Measurements from ENCODE around the gene TMEM127.
A peak's percentile ranks its signal among the peaks of the same experiment; 100 is the strongest.
"Not testable (repeated sequence)": the region's sequence is repeated elsewhere in the genome, so short reads cannot be mapped to it uniquely, and the experiment has no call there.

The TMEM127 gene

DNA sequence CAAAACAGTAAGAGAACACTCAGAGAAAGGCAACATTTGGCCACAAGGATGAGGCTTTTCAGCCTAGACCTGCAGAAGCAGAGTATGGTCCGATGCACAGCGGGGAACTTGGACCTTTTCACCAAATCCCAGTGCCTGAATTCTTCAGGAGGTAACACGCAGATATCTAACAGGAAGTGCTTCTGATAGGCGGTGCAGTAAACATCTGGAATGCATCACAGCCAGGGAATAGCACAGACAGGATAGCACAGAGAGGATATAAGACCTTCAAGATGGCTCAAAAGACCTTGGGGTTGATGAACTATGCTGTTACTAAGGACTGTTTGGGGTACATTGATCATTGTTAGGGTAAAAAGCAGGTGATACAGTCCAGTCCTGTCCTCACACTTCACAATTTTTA, 1.7 kb downstream of the TMEM127 start:
- DNase-seq (ENCODE audit: low read depth in 2 of 2) = no peak

DNA sequence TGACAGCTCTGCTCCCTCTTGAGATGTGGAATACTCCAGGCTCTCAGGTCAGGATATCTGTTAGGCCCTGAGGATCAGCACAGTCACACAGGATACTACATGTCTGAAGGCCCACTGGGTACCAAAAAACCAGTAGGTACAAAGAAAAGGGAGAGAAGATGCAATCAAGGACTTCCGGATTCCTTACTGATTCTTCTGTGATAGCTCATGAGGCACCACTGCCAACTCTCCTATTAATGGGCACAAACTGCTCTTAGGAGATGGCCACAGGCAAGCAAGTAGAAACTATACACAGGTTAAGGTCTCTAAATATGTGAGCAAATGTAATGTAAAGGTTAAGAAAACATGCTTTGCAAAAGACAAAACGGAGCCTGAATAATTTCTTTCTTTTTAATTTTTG, 3.5 kb downstream of the TMEM127 start:
- DNase-seq (ENCODE audit: low read depth in 2 of 2) = no peak

DNA sequence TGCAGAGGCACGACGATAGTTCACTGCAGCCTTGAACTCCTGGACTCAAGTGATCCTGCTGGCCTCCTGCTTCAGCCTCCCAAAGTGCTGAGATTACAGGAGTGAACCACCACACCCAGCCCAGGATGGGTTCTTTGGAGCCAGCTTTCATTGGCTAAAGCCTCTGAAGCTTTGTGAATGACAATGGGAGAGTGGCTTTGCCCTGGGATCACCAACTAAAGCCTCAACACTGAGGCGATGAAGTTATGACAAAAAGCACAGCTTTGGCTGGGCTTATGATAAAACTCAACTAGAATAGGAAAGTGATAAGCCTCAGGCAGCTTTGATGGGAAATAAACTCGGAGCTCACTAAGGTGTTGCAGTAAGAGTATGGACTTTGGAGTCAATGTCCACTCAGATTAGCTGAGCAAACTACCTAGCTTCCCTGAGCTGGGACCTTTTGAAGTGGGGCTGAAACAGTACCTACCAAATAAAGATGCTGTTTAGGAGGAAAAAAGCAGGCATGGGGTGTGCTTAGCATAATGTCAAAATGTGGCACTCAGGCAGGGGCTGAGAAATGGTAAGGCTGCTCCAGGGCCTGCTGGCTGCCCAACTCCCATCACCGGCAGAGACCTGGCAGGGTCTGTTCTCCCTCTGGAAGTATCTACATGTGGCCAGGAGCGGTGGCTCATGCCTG, 4.3 kb downstream of the TMEM127 start:
- no peak for DNase-seq (ENCODE audit: low read depth in 2 of 2)

DNA sequence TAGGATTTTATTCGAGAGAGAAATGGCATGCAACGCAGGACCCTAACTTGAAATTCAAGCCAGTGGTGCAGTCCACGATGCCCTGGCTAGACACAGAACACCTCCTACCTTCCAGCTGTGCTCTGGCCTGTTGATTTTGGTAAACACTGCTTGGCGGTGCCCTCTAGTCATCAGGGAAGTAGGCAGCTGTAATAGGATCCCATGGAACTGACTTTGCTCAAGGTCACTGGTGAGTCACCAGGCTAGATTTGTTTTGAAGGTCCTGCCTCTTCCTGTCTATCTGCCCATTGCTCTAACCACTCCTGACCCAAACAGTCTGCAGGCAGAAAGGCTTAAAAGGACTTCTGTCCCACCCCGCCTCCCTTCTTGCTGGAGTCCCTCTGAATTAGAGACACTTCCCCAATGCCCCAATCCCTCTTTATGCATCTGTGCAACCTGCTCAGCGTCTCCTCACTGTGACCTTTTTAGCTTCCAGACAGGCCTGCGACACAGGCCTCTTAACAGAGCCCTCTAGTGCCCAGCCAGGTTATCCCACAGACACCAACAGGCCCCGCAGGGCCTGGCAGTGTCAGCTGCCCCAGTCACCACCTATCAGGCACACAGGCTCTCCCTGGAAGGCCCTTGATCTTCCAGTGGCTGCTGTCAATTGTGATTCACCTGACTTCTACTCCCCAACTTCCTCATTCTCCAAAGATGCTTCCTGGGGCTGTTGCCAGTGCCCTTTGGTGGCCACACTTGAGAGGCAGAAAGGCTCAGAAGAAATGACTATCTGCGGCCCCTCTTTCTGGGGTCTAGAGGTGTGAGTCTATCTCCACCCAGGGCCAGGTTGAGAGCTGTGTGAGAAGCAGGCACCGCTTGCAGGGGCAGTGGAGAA, 5.2 kb downstream of the TMEM127 start:
- DNase-seq (ENCODE audit: low read depth in 2 of 2) = no peak

DNA sequence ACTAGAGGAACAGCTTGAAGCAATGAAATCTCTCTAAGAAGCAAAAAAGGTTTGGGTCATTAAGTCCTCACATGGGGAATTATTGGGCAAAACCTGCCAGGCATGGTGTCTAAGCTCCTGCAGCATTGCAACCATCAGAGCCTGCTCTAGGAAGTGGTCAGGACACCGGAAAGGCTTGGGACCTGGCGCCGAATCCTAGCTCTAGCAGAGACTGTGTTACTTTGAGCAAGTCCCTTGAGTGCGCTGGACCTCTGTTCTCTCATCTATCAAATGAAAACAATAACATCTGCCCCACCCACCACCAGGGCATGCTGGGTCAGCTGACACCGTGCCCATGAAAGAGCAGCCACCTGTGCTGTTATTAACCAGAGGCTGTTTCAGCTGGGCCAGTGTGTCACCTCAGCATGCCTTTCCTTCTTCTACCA, 6.3 kb downstream of the TMEM127 start:
- DNase-seq (ENCODE audit: low read depth in 2 of 2) = no peak

DNA sequence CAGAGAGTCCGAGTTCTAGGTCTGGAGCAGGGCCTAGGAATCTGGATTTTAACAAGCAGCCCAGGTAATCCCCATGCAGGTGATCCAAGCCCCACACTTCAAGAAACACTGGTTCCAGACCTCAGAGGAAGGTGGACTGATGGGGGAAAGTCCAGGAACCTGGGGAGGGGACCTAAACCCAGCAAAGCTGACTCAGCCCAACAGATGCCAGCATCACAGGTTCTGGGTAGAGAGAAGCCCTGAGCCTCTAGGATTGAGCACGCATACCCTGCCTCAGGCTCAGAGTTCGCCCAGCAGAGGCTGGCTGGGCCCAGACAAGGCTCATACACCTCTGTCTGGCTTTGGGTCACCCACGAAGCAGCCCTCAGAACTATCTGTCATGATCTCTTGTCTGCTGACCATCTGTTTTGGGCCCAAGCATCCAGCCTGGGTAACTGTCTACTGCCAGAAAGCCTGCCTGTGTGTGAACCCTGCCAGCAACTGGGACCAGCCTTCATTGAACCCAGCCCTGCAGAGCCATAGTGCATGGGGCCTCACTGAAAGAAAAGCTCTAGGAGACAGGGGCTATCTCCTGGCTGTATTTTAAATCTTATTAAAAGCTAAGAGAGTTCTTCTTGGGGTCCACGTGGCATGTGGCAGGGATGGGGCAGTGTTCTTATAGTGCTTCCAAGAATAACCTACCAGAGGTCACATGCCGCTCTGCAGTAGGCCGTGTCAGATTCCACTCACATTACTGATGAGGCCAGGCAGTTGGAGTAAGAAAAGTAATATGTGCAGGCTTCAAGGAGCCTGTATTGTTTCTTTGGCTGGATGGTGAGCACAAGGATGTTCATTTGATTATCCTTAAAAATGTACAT, 7.4 kb downstream of the TMEM127 start:
- no peak for DNase-seq (ENCODE audit: low read depth in 2 of 2)

DNA sequence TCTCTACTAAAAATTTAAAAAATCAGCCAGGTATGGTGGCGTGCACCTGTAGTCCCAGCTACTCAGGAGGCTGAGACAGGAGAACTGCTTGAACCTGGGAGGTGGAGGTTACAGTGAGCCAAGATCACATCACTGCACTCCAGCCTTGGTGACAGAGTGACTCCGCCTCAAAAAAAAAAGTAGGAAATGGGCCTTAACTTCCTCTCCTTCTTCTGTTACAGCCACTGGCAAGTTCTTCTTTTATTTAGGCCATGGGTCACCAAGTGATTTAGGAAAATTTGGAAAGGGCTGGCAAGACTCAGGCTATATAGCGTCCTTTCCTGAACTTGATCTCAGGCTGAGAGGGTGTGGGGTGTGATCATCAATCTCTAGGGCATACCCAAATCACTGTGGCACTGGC, 8.1 kb downstream of the TMEM127 start:
- not testable (repeated sequence) for DNase-seq (ENCODE audit: low read depth in 2 of 2)

DNA sequence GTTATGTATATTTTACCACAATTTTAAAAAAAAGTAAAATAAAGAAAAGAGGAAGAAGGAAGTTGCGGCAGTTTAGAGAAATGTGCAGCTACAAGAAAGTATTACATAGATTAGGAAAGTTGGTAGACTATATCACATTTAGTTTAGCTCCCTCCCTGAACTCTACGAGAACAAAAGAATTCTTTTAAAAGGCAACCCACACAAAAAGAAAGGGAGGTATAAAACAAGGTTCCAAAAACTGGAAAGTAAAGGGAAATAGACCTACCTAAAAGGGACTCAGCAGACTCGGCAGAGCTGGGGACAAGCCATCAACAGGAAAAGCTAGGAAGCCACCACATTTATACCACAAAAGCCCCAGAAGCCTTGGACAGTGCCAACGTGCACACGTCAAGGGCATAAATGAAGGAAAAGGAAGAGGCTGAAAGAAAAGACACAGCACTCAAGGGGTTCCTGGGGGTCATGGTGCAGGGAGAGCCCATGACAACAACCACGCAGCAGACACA, 9.1 kb downstream of the TMEM127 start:
- DNase-seq (ENCODE audit: low read depth in 2 of 2) = no peak

DNA sequence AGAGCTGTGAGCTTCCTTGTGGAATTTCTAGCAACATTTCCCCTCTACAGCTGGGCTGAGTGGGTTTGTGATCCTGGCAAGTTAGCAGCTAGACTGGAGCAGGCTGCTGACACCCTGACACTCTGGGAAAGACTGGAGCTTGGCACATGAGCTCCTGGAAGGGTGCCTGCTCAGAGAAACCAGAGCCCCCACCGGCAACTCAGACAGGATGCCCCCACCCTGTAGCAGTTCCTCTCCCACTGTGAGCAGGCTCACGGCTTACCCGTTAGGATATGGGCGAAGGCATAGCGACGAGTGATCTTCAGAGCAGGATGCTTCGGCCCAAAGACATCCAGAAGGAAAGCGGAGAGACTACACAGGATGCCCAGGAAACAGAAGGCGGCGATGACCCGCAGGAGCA, 11.2 kb downstream of the TMEM127 start:
- DNase-seq (ENCODE audit: low read depth in 2 of 2) = no peak

DNA sequence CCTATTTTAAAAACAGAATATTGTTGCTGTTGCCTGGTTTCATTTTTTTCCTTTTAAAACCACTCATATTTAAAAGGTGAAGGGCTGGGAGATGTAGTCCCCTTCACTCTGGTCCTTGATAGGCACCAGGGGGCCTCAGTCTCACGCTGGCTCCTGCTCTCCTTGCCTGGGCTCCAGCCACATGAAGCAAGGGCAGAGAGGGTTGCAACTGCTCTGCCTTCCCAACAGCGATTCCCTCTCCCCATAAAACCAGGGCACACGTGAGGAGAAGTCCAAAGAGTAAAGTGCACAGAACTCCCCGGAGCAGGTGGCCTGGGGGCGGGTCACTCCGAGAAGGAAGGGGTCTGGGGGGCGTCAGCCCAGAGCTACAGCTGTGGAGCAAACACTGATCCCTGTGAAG, 12.8 kb downstream of the TMEM127 start:
- no peak for DNase-seq (ENCODE audit: low read depth in 2 of 2)

DNA sequence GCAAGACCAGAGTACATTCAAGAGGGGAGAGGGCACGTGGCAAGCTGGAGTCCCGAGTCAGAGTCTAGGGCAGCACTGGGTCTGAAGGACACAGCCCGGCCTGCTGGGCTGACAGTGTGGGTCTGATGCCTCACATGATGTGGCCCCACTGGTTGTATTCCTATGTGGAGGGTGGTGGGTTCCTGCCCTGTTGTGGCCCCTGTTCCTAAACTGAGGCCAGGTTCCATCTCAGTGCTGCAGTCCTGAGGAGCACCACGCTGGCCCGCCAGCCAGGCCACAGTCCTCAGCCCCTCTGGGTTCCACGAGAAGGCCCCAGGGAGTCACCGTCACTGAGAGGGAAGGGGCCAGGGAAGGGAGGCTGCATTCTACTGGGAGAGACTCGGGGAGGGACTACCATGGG, 13.3 kb downstream of the TMEM127 start:
- DNase-seq (ENCODE audit: low read depth in 2 of 2) = no peak

DNA sequence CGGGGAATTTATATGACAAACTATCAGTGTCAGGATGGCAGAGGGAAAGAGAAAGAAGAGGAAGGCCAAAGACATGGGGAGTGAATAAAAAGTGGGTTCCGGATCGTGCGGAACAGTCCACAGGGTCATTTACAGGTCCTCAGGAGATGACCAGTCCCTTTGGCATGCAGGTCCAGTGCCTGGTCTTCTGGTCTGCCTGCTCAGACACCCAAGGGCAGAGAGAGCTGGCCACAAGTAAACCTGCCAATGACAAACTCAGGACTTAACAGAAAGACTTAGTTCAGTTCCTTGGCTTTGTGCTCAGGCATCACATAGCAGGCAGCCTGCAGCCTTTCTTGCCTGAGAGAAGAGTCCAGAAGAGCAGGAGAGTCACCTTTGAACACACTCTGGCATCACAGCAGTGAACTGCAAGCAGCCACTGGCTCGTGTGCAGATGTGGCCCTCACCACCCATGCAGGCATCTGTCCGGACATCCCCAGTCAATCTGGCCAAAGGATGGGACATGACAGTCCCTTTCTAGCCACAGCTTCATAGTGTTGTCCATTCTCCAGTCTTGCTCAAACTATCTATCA, 14.0 kb downstream of the TMEM127 start:
- no peak for DNase-seq (ENCODE audit: low read depth in 2 of 2)

DNA sequence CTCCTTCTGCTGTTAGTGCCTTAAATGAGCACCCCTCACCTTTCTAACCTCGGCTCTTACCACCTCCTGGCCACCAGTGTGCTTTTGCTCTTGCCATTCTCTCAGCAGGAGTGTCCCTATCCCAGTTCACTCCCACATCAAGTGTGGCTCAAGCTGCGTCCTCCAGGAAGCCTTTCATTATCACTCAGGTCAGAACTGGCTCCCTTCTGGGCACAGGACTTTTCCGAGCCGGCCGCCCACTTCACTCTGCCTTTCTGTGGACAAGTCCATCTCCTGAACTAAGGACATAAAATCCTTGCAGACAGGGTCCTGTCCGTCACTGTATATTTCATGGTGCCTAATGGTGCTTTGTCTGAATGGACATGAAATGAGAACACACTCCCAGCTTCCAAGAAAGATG, 15.6 kb downstream of the TMEM127 start:
- DNase-seq (ENCODE audit: low read depth in 2 of 2) = no peak

DNA sequence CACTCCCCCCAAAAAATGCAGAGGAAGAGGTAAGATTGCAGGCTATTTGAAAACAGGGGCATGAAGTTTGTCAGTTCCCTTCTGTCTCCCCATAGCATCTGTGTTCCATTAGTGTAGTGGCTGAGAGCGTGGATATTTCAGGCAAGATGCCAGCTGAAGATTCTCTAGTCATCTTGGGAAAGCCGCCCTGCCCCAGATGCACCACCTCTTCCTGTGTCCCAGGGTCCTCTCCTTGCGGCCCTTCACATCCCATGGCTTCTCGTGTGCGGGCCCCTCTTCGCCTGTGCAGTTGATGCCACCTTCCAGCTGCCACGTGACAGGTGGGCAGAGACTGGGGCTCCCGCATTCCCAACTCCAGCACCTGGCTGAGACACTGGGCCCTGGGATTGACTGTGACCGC, 16.1 kb downstream of the TMEM127 start:
- no peak for DNase-seq (ENCODE audit: low read depth in 2 of 2)

DNA sequence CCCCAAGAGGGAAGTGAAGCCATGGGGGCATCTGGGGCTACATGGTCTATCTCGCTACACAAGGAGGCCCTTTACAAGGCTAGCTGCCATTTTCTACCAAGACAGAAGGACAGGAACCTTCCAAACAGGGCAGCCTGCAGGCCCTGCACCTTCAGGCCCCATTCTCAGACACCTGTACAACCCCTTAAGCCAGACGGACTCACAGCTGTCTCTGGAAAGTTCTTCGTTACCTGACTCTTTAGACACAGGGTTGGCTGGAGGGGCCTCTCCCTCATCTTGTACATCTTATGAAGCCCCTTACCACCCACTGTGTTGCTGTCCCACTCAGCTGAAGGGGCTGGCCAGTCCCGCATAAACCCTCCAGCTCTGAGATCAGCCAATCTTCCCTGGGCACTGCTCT, 17.2 kb downstream of the TMEM127 start:
- DNase-seq (ENCODE audit: low read depth in 2 of 2) = no peak

DNA sequence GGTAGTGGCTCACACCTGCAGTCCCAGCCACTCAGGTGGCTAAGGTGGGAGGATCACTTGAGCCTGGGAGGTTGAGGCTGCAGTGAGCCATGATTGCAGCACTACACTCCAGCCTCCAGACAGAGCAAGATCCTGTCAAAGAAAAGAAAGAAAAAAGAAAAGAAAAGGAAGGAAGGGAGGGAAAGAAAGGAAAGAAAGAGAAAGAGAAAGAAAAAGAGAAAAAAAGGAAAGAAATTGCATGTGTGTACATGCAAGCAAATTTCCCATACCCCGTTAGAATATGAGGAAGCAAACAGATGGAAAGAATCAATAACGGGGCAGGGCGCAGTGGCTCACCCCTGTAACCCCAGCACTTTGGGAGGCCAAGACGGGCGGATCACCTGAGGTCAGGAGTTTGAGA, 17.9 kb downstream of the TMEM127 start:
- no peak for DNase-seq (ENCODE audit: low read depth in 2 of 2)

DNA sequence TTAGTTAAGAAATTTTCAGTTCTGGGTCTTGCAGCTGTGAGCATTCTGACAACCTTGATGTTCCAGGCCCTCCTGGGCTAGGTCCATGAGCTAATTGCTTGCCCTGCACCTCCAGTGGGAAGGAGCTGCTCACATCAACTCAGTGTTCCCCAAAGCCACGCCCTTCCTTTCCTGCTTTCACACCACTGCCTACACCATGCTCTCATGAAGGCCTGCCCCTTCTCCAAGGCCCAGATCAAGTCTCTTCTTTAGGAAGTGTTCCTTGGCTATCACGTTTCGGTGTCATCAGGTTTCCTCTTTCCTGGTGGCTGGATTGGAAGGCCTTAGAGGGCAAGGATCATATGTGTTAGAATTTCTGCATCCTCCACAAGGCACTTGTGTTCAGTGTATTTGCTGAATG, 18.8 kb downstream of the TMEM127 start:
- DNase-seq (ENCODE audit: low read depth in 2 of 2) = no peak

DNA sequence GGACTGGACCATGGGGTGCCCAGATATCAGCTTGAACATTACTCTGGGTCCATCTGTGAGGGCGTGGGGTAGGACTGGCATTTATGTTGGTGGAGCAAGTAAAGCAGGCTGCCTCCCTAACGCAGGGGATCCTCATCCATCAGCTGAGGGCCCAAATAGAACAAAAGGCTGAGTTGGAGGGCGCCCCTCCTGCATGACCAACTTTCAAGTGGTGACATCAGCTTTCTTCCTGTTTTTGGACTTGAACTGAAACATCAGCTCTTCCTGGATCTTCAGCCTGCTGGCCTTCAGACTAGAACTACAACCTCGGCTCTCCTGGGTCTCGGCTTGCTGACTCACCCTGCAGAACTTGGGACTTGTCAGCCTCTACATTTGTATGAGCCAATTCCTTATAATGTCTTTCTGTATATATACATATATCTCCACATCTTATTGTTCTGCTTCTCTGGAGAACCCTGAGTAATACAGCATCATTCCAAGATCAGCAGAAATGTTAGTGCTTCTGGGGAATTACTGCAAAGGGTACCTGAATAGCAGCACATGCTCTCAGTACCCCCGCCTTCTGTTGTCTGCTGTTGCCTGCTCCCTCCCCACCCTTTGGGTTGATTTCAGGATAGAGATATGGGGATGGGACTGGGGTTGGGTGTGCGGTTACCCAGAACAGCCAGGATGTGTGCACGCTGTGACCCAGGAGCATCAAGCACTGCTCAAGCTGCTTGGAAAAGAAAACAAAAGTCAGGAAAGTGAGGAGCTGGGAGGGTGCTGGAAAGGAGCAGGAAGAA, 20.0 kb downstream of the TMEM127 start:
- DNase-seq (ENCODE audit: low read depth in 2 of 2) = no peak

DNA sequence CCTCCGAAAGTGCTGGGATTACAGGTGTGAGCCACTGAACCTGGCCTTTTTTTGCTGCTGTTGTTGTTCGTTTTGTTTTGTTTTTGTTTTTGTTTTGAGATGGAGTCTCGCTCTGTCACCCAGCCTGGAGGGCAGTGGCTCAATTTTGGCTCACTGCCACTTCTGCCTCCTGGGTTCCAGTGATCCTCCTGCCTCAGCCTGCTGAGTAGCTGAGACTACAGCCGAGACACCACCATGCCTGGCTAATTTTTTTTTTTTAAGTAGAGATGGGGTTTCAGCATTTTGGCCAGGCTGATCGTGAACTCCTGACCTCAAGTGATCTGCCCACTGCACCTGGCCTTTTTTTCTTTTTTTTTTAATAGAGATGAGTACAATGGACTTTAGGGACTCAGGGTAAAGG, 22.0 kb downstream of the TMEM127 start:
- DNase-seq (ENCODE audit: low read depth in 2 of 2) = no peak

DNA sequence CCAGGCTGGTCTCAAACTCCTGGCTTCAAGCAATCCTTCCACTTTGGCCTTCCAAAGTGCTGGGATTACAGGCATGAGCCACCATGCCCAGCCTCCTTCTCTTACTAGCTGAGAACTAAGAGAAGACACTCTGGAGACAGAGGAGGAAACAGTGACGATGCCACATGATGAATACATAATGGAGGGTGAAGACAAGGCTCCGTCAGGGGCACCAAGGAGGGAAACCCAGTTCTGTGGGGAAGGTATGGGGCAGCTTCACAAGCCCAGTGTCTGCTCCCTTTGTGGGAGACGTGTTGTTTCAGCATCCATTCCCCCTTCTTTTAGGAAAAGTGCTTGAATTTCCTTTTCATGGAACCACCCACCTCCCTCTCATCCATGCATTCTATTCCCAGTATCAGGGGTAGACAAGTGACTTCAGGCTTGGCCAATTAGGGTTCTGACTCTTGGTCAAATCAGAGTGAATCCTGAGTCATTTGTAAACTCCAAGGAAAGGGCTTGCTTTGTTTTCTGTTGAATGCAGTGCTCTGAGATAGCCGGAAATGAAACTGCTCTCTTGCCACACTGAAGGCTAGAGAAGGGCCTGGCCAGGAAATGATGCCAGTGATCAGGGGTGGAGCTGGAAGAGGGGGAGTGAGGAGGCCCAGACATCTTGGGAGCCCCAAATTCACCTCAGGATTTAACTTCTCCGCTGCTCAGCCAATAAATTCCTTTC, 23.7 kb downstream of the TMEM127 start:
- peak; percentile 27 to 47 for DNase-seq (ENCODE audit: low read depth in 2 of 2)
